H9 (cell line): ENCODE results near the gene MAP1LC3B. TPM values are rescaled to one million over a fixed set of nuclear protein-coding genes. Genes with fewer than 3 reads are reported as not detected.
A peak's percentile ranks its signal among the peaks of the same experiment; 100 is the strongest.

Source experiments
- DNase-seq: peaks from one replicate; pipeline ENCODE4 v3.0.0-alpha.2; 2017
- H2AFZ ChIP-seq: one replicate; pipeline ENCODE4 v1.6.1; 2013; ENCODE audit warnings: mild to moderate bottlenecking, low read length, control low read depth, moderate library complexity
- H2AK5ac ChIP-seq: 2 replicates; pipeline ENCODE4 v1.6.1; 2013; ENCODE audit warnings: low read length, control low read depth, mixed read lengths; ENCODE audit not compliant: insufficient read length
- H2BK120ac ChIP-seq: one replicate; pipeline ENCODE4 v1.6.1; 2013; ENCODE audit warnings: low read depth, mild to moderate bottlenecking, low read length, control low read depth, inconsistent platforms; ENCODE audit not compliant: poor library complexity, severe bottlenecking
- H2BK12ac ChIP-seq: 2 replicates; pipeline ENCODE4 v1.6.1; 2013; ENCODE audit warnings: low read length, control low read depth, mixed read lengths, low read depth; ENCODE audit not compliant: insufficient read length
- H2BK15ac ChIP-seq: 2 replicates; pipeline ENCODE4 v1.6.1; 2013; ENCODE audit warnings: low read depth, low read length, control low read depth
- H2BK20ac ChIP-seq: one replicate; pipeline ENCODE4 v1.6.1; 2013; ENCODE audit warnings: low read depth, mild to moderate bottlenecking, low read length, control low read depth, inconsistent platforms; ENCODE audit not compliant: poor library complexity, severe bottlenecking
- H2BK5ac ChIP-seq: 2 replicates; pipeline ENCODE4 v1.6.1; 2013; ENCODE audit warnings: low read length, control low read depth, mixed read lengths; ENCODE audit not compliant: insufficient read length
- H3K14ac ChIP-seq: 2 replicates; pipeline ENCODE4 v1.6.1; 2013; ENCODE audit warnings: low read length, control low read depth; ENCODE audit not compliant: insufficient read depth
- H3K18ac ChIP-seq: 2 replicates; pipeline ENCODE4 v1.6.1; 2013; ENCODE audit warnings: low read depth, mild to moderate bottlenecking, mixed read lengths, low read length, control low read depth; ENCODE audit not compliant: insufficient read length
- H3K23ac ChIP-seq: 2 replicates; pipeline ENCODE4 v1.6.1; 2013; ENCODE audit warnings: low read length, control low read depth, mixed read lengths, low read depth; ENCODE audit not compliant: insufficient read length
- H3K23me2 ChIP-seq: 2 replicates; pipeline ENCODE4 v1.6.1; 2013; ENCODE audit warnings: low read depth, mild to moderate bottlenecking, mixed read lengths, low read length, control low read depth; ENCODE audit not compliant: insufficient read length, poor library complexity, severe bottlenecking
- H3K27ac ChIP-seq: 2 replicates; pipeline ENCODE4 v1.5.1; 2013; ENCODE audit warnings: low read length, control low read depth, mixed read lengths, low read depth; ENCODE audit not compliant: insufficient read length
- H3K27me3 ChIP-seq: 2 replicates; pipeline ENCODE4 v1.6.1; 2013; ENCODE audit warnings: low read length, control low read depth, inconsistent platforms; ENCODE audit not compliant: insufficient read depth
- H3K4ac ChIP-seq: 2 replicates; pipeline ENCODE4 v1.6.1; 2013; ENCODE audit warnings: low read depth, mild to moderate bottlenecking, control low read depth, inconsistent platforms, low read length, moderate library complexity
- H3K4me1 ChIP-seq: 2 replicates; pipeline ENCODE4 v1.6.1; 2013; ENCODE audit warnings: low read length, control low read depth, inconsistent platforms; ENCODE audit not compliant: insufficient read depth
- H3K4me2 ChIP-seq: 2 replicates; pipeline ENCODE4 v1.6.1; 2013; ENCODE audit warnings: low read length, control low read depth, mixed read lengths; ENCODE audit not compliant: insufficient read length, insufficient read depth
- H3K56ac ChIP-seq: 2 replicates; pipeline ENCODE4 v1.6.1; 2013; ENCODE audit warnings: low read depth, mild to moderate bottlenecking, mixed read lengths, low read length, control low read depth; ENCODE audit not compliant: insufficient read length
- H3K79me1 ChIP-seq: 2 replicates; pipeline ENCODE4 v1.6.1; 2013; ENCODE audit warnings: low read depth, mild to moderate bottlenecking, moderate library complexity, low read length, control low read depth, inconsistent platforms; ENCODE audit not compliant: insufficient read depth, poor library complexity, severe bottlenecking
- H3K79me2 ChIP-seq: 2 replicates; pipeline ENCODE4 v1.6.1; 2013; ENCODE audit warnings: low read length, control low read depth, inconsistent platforms; ENCODE audit not compliant: insufficient read depth
- H3K9ac ChIP-seq: 2 replicates; pipeline ENCODE4 v1.6.1; 2013; ENCODE audit warnings: low read length, control low read depth, mixed read lengths; ENCODE audit not compliant: insufficient read length; ENCODE audit errors: extremely low read depth
- H3K9me3 ChIP-seq: one replicate; pipeline ENCODE4 v1.6.1; 2013; ENCODE audit warnings: low read depth, low read length, inconsistent platforms; ENCODE audit not compliant: control insufficient read depth
- H3T11ph ChIP-seq: one replicate; pipeline ENCODE4 v1.6.1; 2013; ENCODE audit warnings: mild to moderate bottlenecking, low read length, control low read depth, inconsistent platforms
- H4K20me1 ChIP-seq: one replicate; pipeline ENCODE4 v1.6.1; 2013; ENCODE audit not compliant: control insufficient read depth, insufficient read length, insufficient read depth
- H4K5ac ChIP-seq: 2 replicates; pipeline ENCODE4 v1.6.1; 2013; ENCODE audit warnings: low read depth, mild to moderate bottlenecking, mixed read lengths, low read length, control low read depth; ENCODE audit not compliant: insufficient read length
- H4K8ac ChIP-seq: replicated peaks from 2 replicates; pipeline ENCODE4 v1.6.1; 2013; ENCODE audit warnings: low read length, control low read depth, mixed read lengths, low read depth; ENCODE audit not compliant: insufficient read length
- H4K91ac ChIP-seq: 2 replicates; pipeline ENCODE4 v1.6.1; 2013; ENCODE audit warnings: low read depth, mild to moderate bottlenecking, moderate library complexity, mixed read lengths, low read length, control low read depth; ENCODE audit not compliant: insufficient read length
- H3K27ac Mint-ChIP-seq, 3 experiments: 2 replicates in 2 of 3; 3 replicates in 1 of 3; pipeline ENCODE4 v1.8.0; 2020 to 2021; ENCODE audit warnings: mixed read lengths in 3 of 3, mild to moderate bottlenecking in 1 of 3, moderate library complexity in 1 of 3
- H3K27me3 Mint-ChIP-seq: 2 replicates; pipeline ENCODE4 v1.8.0; 2021; ENCODE audit warnings: low read depth, mild to moderate bottlenecking, moderate library complexity, mixed read lengths
- H3K36me3 Mint-ChIP-seq, 3 experiments: 2 replicates in 2 of 3; 3 replicates in 1 of 3; pipeline ENCODE4 v1.8.0; 2020 to 2021; ENCODE audit warnings: low read depth in 3 of 3, mixed read lengths in 3 of 3; ENCODE audit not compliant: insufficient read depth in 1 of 3
- H3K4me1 Mint-ChIP-seq, 2 experiments: 2 replicates each; pipeline ENCODE4 v1.8.0; 2020; ENCODE audit warnings: mixed read lengths in 2 of 2
- H3K4me3 Mint-ChIP-seq, 2 experiments: 2 replicates in 1 of 2; 3 replicates in 1 of 2; pipeline ENCODE4 v1.8.0; 2020 to 2021; ENCODE audit warnings: mild to moderate bottlenecking in 2 of 2, mixed read lengths in 2 of 2, moderate library complexity in 1 of 2
- H3K9me3 Mint-ChIP-seq, 2 experiments: 2 replicates in 1 of 2; 3 replicates in 1 of 2; pipeline ENCODE4 v1.8.0; 2020; ENCODE audit warnings: mild to moderate bottlenecking in 2 of 2, mixed read lengths in 2 of 2, moderate library complexity in 1 of 2
- WGBS: extraction: QIAGEN DNeasy Blood & Tissue Kit; methylation state at CpG from one replicate; pipeline ENCODE4 v1.1.7; 2013; ENCODE audit warnings: missing lambda C conversion rate, low lambda C conversion rate, mixed read lengths; ENCODE audit not compliant: insufficient read length; ENCODE audit errors: extremely low coverage; 5-methylcytosine and 5-hydroxymethylcytosine counted together
- total RNA-seq: library from RNA; stranded (reverse); gene quantifications from 2 replicates; pipeline ENCODE4 v1.2.1, GENCODE V29; 2021
- TF ChIP-seq, protein P1 (sequence below): fragments of 200-600 bp; sonication (generic); conservative IDR thresholded peaks from 3 replicates; pipeline ENCODE4 v1.8.0; 2021; ENCODE audit warnings: antibody characterized with exemption, mild to moderate bottlenecking

MAP1LC3B gene
- total RNA-seq, 1 experiment from 2014 or later = 47.1 TPM

DNA sequence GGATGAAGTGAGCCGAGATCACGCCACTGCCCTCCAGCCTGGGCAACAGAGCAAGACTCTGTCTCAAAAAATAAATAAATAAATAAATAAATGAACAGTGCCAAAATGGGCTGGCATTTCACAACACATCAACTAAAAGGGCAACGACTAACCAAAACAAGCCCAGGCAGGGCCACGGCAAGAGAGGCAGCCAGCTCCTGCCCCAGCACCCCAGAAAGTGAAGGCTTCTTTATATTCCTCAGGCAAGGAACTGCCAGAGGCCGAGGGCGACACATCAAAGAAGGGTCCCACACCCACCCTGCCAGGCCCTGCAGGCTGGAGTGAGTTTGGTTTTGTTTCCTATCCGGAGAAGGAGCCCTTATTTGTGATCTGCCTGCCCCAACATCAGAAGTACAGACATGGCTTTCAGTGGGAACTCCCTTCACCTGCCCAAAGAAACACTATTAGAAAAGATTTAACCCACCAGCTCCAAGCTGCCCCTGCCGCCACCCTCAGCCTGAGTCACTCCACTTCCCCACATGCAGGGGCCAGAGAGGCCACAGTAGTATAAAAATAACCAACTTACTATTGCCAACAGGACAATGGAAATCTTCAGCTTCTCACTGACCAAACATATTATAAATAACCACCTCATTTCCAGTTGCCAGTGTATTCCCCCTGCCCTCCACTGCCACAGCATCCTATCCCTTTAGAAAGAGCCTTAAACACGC lies 16.6 kb upstream of the MAP1LC3B start:
- Mint-ChIP-seq H3K36me3 (peaks cover 6 to 14% (median 10%) of the 10 kb centered on the region in 3 experiments; a peak in 6 of 7 replicates), H3K4me1 (peaks cover 7 to 8% of the 10 kb centered on the region in 2 experiments), H3K9me3 (peaks cover 0 to 3% of the 10 kb centered on the region in 2 experiments; a peak in 1 of 5 replicates), H3K27ac (peak overlapping the region in 2 of 3 experiments; percentile 5 to 19; a peak in 1 of 7 replicates), H3K27me3 (no peaks in the 10 kb centered on the region), H3K4me3 (no peak overlapping the region)
- Histone ChIP-seq H3K79me1 (no peaks in the 10 kb centered on the region), H3K14ac (no peak overlapping the region), H2AK5ac (no peak overlapping the region), H4K5ac (no peak overlapping the region), H4K91ac (no peak overlapping the region), H3K23ac (no peak overlapping the region), H2BK120ac (no peak overlapping the region), H4K20me1 (no peaks in the 10 kb centered on the region), H3K23me2 (no peaks in the 10 kb centered on the region), H3K27me3 (no peaks in the 10 kb centered on the region), H3K79me2 (peaks cover 5% of the 10 kb centered on the region; the same call in 1 of the 2 replicates), H3K9me3 (no peaks in the 10 kb centered on the region), H2BK5ac (no peak overlapping the region), H2BK12ac (no peak overlapping the region), H3K4ac (no peak overlapping the region), H3T11ph (no peak overlapping the region), H3K56ac (no peak overlapping the region), H2BK15ac (no peak overlapping the region), H3K4me2 (no peak overlapping the region), H3K18ac (no peak overlapping the region), H4K8ac (no peak overlapping the region), H3K4me1 (no peaks in the 10 kb centered on the region; the same call in 1 of the 2 replicates), H3K27ac (no peak overlapping the region), H2AFZ (no peak overlapping the region), H3K9ac (no peak overlapping the region), H2BK20ac (no peak overlapping the region)
- TF ChIP-seq, protein P1, sequence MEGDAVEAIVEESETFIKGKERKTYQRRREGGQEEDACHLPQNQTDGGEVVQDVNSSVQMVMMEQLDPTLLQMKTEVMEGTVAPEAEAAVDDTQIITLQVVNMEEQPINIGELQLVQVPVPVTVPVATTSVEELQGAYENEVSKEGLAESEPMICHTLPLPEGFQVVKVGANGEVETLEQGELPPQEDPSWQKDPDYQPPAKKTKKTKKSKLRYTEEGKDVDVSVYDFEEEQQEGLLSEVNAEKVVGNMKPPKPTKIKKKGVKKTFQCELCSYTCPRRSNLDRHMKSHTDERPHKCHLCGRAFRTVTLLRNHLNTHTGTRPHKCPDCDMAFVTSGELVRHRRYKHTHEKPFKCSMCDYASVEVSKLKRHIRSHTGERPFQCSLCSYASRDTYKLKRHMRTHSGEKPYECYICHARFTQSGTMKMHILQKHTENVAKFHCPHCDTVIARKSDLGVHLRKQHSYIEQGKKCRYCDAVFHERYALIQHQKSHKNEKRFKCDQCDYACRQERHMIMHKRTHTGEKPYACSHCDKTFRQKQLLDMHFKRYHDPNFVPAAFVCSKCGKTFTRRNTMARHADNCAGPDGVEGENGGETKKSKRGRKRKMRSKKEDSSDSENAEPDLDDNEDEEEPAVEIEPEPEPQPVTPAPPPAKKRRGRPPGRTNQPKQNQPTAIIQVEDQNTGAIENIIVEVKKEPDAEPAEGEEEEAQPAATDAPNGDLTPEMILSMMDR = no peak
- DNase-seq = no peak
- no CpG with 5 or more reads among the region's 9 CpGs for WGBS
